Fibroblast of mammary gland (primary cell): ENCODE data around the gene RPRD1A.

Source experiments
- DNase-seq: peaks from one replicate; pipeline ENCODE4 v3.0.0-alpha.2; 2010; ENCODE audit warnings: low read depth
- H3K4me3 ChIP-seq: 2 replicates; pipeline ENCODE4 v1.5.1; 2011; ENCODE audit warnings: low read depth, mild to moderate bottlenecking, low read length, moderate library complexity; ENCODE audit not compliant: control insufficient read depth
- TF ChIP-seq, protein P1 (sequence below): conservative IDR thresholded peaks from 2 replicates; pipeline ENCODE4 v1.5.1; 2011; ENCODE audit warnings: low read depth, low read length, inconsistent platforms; ENCODE audit not compliant: control insufficient read depth, insufficient read depth

The RPRD1A gene

DNA sequence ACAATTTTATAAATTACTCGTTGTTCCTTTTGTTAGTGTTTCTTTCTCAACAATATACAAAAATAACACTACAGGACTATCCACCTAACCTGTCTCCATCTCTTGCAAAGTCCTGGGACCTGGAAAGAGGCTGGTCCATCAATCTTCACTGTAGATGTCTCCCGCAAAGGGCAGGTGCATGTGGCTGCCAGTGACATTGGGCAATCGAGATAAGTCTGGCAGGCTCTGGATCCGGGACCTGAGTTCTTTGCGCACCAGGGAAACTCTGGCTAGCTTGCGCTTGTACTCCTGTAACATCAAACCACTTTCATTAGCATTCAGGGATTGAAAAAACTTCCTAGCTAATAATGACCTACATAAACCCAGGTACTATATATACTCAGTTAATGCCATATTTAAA, 74.3 kb downstream of the RPRD1A start:
- DNase-seq = no peak
- H3K4me3 ChIP-seq = no peak overlapping the region

DNA sequence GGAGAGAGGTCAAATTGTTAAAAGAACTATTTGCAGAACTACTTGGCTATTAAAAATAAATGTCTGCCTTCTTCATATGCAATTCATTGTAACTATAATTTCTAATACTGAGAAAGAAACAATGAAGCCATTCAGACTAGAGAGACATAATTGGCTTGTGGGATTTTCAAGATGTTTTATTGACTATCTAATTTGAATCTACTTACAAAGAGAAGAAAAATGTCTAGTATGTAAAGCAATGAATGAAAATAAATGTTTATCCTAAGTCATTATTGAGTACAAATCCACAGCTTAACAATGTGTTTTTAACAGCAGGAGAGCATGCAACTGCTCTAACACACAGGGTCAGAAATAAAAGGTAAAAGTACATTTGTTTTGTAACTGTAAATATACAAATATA, 75.7 kb downstream of the RPRD1A start:
- DNase-seq = no peak
- no peak overlapping the region for H3K4me3 ChIP-seq
- TF ChIP-seq, protein P1, sequence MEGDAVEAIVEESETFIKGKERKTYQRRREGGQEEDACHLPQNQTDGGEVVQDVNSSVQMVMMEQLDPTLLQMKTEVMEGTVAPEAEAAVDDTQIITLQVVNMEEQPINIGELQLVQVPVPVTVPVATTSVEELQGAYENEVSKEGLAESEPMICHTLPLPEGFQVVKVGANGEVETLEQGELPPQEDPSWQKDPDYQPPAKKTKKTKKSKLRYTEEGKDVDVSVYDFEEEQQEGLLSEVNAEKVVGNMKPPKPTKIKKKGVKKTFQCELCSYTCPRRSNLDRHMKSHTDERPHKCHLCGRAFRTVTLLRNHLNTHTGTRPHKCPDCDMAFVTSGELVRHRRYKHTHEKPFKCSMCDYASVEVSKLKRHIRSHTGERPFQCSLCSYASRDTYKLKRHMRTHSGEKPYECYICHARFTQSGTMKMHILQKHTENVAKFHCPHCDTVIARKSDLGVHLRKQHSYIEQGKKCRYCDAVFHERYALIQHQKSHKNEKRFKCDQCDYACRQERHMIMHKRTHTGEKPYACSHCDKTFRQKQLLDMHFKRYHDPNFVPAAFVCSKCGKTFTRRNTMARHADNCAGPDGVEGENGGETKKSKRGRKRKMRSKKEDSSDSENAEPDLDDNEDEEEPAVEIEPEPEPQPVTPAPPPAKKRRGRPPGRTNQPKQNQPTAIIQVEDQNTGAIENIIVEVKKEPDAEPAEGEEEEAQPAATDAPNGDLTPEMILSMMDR = no peak

More for the DNA sequence above, 74.3 kb downstream of the RPRD1A start:
- TF ChIP-seq, protein P1 = no peak

DNA sequence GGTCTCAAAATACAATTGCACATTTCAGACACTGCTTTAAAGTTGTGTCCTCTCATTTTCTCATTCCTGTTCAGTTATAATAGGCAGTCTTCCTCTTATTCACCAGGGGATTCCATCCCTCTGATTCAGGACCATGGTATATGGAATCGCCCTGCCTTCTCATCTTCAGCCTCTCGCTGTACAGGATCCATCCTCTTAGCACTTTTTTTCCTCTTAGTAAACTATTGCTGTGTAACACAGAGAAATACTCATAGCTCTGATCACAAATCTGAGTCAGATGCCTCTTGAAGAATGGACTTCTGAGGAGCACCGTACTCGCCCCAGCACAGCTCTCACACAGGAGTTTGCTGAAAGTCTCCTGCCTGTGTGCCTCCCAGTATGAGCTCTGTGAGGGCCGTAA, 83.5 kb downstream of the RPRD1A start:
- TF ChIP-seq, protein P1 = no peak
- peak; percentile 87 for DNase-seq

DNA sequence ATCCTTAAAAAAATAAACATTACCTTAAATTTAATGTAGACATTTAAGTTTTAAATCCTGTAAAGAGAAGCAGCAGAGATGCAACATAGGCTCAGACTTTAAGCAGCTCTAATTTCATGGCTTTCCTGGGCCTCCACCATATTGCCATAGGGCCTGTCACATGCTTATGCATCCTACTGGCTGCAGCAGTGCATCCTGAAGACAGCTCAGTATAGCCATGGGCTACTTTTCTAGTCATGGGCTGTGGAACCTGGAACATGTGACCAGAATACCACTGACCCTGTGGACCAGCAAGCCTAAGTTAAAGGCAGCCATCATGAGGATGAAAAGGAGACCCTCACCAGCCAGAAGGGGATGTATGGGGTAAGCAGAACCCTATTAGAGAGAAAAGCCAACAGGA, 84.2 kb downstream of the RPRD1A start:
- DNase-seq = no peak
- TF ChIP-seq, protein P1 = no peak
- no peak overlapping the region for H3K4me3 ChIP-seq

More for the DNA sequence above, 83.5 kb downstream of the RPRD1A start:
- H3K4me3 ChIP-seq = no peak overlapping the region

DNA sequence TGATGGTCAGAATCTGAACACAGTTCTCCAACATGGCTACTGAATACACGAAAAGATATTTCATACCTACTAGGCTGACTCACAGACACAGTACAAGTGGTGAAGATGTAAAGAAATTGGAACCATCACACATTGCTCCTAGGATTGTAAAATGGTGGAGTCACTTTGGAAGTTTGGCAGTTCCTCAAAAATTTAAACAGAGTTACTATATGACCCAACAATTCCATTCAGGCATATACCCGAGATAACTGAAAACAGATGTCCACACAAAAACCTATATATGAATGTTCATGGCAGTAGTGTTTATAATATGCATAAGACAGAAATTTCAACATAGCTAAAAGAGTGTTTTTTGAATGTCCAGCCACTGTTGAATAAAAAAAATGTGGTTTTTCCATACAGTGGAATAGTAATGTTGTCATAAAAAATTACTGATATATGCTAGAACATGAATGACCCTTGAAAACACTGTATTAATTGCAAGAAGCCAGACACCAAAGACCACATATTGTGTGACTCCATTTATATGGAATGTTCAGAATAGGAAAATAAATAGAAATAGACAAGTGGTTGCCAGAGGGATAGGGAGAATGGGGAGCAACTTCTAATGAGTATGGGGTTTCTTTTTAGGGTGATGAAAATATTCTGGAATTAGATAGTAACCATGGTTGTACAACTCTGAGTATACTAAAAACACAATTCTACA, 84.8 kb downstream of the RPRD1A start:
- peak; percentile 76 for DNase-seq
- TF ChIP-seq, protein P1 = no peak
- H3K4me3 ChIP-seq = no peak overlapping the region

DNA sequence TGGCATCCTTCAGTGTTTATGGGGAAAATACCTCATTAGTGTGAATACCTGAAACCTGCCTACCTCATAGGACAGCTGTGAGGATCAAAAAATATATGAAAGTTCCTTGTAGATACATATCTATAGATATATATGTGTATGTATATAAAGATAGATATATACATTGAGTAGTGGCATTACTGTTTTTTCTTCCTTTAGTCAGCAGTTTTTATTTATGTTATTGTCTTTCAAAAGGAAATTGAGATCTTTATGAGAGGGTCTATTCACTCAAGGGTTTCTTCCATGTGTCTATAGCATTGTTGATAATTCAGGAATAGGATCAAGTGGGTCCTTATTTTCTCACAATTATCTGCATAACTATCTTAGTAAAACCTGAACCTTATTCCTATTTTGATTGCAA, 88.2 kb downstream of the RPRD1A start:
- TF ChIP-seq, protein P1 = no peak
- H3K4me3 ChIP-seq = no peak overlapping the region
- DNase-seq = no peak
